Neuronal stem cell (in vitro differentiated cells): ENCODE measurements around the gene RNASEL.

Experiments used
- DNase-seq: peaks from one replicate; pipeline ENCODE4 v3.0.0-alpha.2; 2013; ENCODE audit warnings: low spot score
- H2AFZ ChIP-seq: one replicate; pipeline ENCODE4 v1.6.1; 2013; ENCODE audit warnings: mild to moderate bottlenecking, low read length, inconsistent platforms
- H2AK5ac ChIP-seq: 2 replicates; pipeline ENCODE4 v1.6.1; 2013; ENCODE audit warnings: low read depth, mild to moderate bottlenecking, inconsistent platforms, low read length, moderate library complexity, mixed read lengths
- H2BK120ac ChIP-seq: 2 replicates; pipeline ENCODE4 v1.6.1; 2013; ENCODE audit warnings: low read depth, mild to moderate bottlenecking, inconsistent platforms, low read length, moderate library complexity, mixed read lengths
- H2BK12ac ChIP-seq: one replicate; pipeline ENCODE4 v1.6.1; 2013; ENCODE audit warnings: low read length, inconsistent platforms
- H2BK15ac ChIP-seq: 2 replicates; pipeline ENCODE4 v1.6.1; 2013; ENCODE audit warnings: mild to moderate bottlenecking, low read length, inconsistent platforms, mixed read lengths
- H2BK5ac ChIP-seq: one replicate; pipeline ENCODE4 v1.6.1; 2013; ENCODE audit warnings: inconsistent platforms, mild to moderate bottlenecking, low read length, moderate library complexity
- H3K14ac ChIP-seq: one replicate; pipeline ENCODE4 v1.6.1; 2013; ENCODE audit warnings: low read length, inconsistent platforms
- H3K18ac ChIP-seq: 2 replicates; pipeline ENCODE4 v1.6.1; 2013; ENCODE audit warnings: low read length, inconsistent platforms
- H3K23ac ChIP-seq: 2 replicates; pipeline ENCODE4 v1.6.1; 2013; ENCODE audit warnings: low read depth, mild to moderate bottlenecking, mixed read lengths, low read length, inconsistent platforms; ENCODE audit not compliant: poor library complexity
- H3K27ac ChIP-seq: replicated peaks from 3 replicates; pipeline ENCODE4 v1.5.1; 2013; ENCODE audit warnings: low read length, inconsistent platforms
- H3K27me3 ChIP-seq, 3 experiments: 2 replicates each; pipeline ENCODE4 v1.6.1; 2013; ENCODE audit warnings: low read length in 3 of 3, mild to moderate bottlenecking in 2 of 3, inconsistent platforms in 1 of 3, low read depth in 1 of 3, mixed read lengths in 1 of 3, moderate library complexity in 1 of 3; ENCODE audit not compliant: control insufficient read depth in 3 of 3, insufficient read depth in 3 of 3
- H3K36me3 ChIP-seq, 2 donors: replicated peaks in 1 of 2; 2 replicates each; pipeline ENCODE4 v1.6.1; 2013; ENCODE audit warnings: low read length in 2 of 2; ENCODE audit not compliant: control insufficient read depth in 2 of 2, insufficient read depth in 2 of 2
- H3K4ac ChIP-seq: 2 replicates; pipeline ENCODE4 v1.6.1; 2013; ENCODE audit warnings: inconsistent platforms, mild to moderate bottlenecking, low read length, moderate library complexity
- H3K4me1 ChIP-seq, 2 donors: 1 replicate in 1 of 2; 2 replicates in 1 of 2; pipeline ENCODE4 v1.6.1; 2013; ENCODE audit warnings: low read length in 2 of 2, low read depth in 1 of 2; ENCODE audit not compliant: control insufficient read depth in 2 of 2, insufficient read depth in 1 of 2
- H3K4me2 ChIP-seq: one replicate; pipeline ENCODE4 v1.6.1; 2013; ENCODE audit warnings: mild to moderate bottlenecking, low read length, inconsistent platforms; ENCODE audit not compliant: insufficient read depth, poor library complexity, severe bottlenecking
- H3K4me3 ChIP-seq, 2 donors: 2 replicates each; pipeline ENCODE4 v1.5.1; 2013; ENCODE audit warnings: low read length in 2 of 2, mild to moderate bottlenecking in 2 of 2, inconsistent platforms in 1 of 2, moderate library complexity in 1 of 2
- H3K79me1 ChIP-seq: one replicate; pipeline ENCODE4 v1.6.1; 2013; ENCODE audit warnings: low read depth, mild to moderate bottlenecking, inconsistent platforms, low read length, moderate library complexity
- H3K9ac ChIP-seq: one replicate; pipeline ENCODE4 v1.6.1; 2013; ENCODE audit warnings: mild to moderate bottlenecking, low read depth, low read length, inconsistent platforms; ENCODE audit not compliant: poor library complexity
- H3K9me3 ChIP-seq, 2 donors: replicated peaks in 1 of 2; 2 replicates each; pipeline versions ENCODE3 to v1.6.1; 2013; ENCODE audit warnings: low read length in 2 of 2, mild to moderate bottlenecking in 2 of 2, inconsistent platforms in 1 of 2, low read depth in 1 of 2, mixed read lengths in 1 of 2, moderate library complexity in 1 of 2; ENCODE audit not compliant: control insufficient read depth in 2 of 2, insufficient read depth in 1 of 2
- H4K8ac ChIP-seq: one replicate; pipeline ENCODE4 v1.6.1; 2013; ENCODE audit warnings: low read depth, mild to moderate bottlenecking, inconsistent platforms, low read length, moderate library complexity
- H4K91ac ChIP-seq: one replicate; pipeline ENCODE4 v1.6.1; 2013; ENCODE audit warnings: low read length, low read depth, mild to moderate bottlenecking, inconsistent platforms; ENCODE audit not compliant: poor library complexity
- WGBS, 2 donors: extraction: QIAGEN DNeasy Blood & Tissue Kit; methylation state at CpG; one replicate each; pipeline ENCODE4 v1.1.7; 2013; ENCODE audit warnings: missing lambda C conversion rate in 2 of 2, mixed read lengths in 1 of 2; ENCODE audit not compliant: insufficient read length in 2 of 2, insufficient replicate concordance in 1 of 2; ENCODE audit errors: extremely low coverage in 2 of 2; 5-methylcytosine and 5-hydroxymethylcytosine counted together

Gene RNASEL

DNA sequence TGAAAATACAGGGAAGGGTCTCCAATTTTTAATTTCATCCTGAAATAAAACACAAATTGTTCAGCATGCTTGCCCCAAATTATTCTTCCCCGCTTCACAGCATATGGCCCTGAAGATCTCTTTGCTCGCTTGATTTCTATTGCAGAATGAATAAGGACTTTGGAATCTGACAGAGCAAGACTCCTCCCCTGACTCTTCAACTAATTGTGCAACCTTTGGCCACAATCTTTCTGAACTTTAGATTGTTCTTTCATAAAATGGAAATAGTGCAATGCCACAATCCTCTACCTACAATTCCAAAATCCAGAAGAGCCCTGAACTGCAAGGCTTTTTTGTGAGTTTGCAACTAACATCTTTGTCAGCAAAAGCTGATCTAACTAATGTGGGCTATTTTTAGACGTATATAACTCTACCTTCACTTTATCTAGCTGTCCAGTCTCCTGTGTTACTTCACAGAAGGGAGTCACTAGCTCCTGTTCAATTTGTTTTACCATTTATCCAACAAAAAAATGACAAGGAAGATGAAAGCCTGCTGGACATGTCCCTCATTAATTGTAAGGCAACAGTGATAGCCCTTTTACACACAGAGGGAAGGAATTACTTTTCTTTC, 13.4 kb downstream of the RNASEL start:
- DNase-seq, result no peak

DNA sequence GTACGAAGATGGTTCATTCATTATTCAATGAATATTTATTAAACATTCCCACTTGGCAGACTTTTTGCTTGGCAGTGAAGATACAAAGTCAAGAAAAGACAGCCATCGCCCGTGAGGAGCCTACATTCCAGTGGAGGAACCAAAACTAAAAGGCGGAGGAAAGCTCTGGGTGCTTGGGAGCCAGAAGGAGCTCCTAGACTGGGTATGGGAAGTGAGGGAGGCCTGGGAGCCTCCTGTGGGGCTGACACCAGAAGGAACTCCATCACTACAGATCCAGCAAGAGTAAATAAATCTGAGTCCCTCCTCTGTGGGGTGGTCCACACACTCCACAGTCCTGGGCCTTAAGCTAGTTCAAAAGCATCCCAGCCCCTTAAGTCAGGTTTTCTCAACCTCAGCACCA, 14.9 kb downstream of the RNASEL start:
- WGBS, 2 donors, result no CpG with 5 or more reads among the region's 4 CpGs
- Histone ChIP-seq H3K23ac (no peak overlapping the region), H4K8ac (no peak overlapping the region), H2BK15ac (no peak overlapping the region), H3K36me3 (no peaks in the 10 kb centered on the region), H3K14ac (no peak overlapping the region), H3K27ac (no peak overlapping the region), H3K18ac (no peak overlapping the region), H2BK12ac (no peak overlapping the region), H4K91ac (no peak overlapping the region), H3K4ac (no peak overlapping the region), H3K4me3 (no peak overlapping the region), H3K79me1 (no peaks in the 10 kb centered on the region), H3K9ac (no peak overlapping the region), H3K4me2 (no peak overlapping the region), H3K27me3 (peaks cover 0 to under 1% (median 0%) of the 10 kb centered on the region in 3 experiments), H3K4me1 (peaks cover 0 to 2% of the 10 kb centered on the region in 2 donors), H2AFZ (no peak overlapping the region), H2BK120ac (no peak overlapping the region), H2BK5ac (no peak overlapping the region), H2AK5ac (no peak overlapping the region), H3K9me3 (no peaks in the 10 kb centered on the region)
- no peak for DNase-seq

More for the DNA sequence above, 13.4 kb downstream of the RNASEL start:
- Histone ChIP-seq H3K4me2 (no peak overlapping the region), H4K91ac (no peak overlapping the region), H3K4ac (no peak overlapping the region), H3K18ac (no peak overlapping the region), H3K4me3 (no peak overlapping the region), H2BK120ac (no peak overlapping the region), H4K8ac (no peak overlapping the region), H2BK5ac (no peak overlapping the region), H2BK12ac (no peak overlapping the region), H3K9me3 (no peaks in the 10 kb centered on the region), H2BK15ac (no peak overlapping the region), H3K27me3 (no peaks in the 10 kb centered on the region), H3K14ac (no peak overlapping the region), H3K9ac (no peak overlapping the region), H2AK5ac (no peak overlapping the region), H3K23ac (no peak overlapping the region), H3K79me1 (no peaks in the 10 kb centered on the region), H3K27ac (no peak overlapping the region), H3K4me1 (peaks cover 0 to 2% of the 10 kb centered on the region in 2 donors), H2AFZ (no peak overlapping the region), H3K36me3 (no peaks in the 10 kb centered on the region)
- no CpG with 5 or more reads among the region's 3 CpGs for WGBS, 2 donors

DNA sequence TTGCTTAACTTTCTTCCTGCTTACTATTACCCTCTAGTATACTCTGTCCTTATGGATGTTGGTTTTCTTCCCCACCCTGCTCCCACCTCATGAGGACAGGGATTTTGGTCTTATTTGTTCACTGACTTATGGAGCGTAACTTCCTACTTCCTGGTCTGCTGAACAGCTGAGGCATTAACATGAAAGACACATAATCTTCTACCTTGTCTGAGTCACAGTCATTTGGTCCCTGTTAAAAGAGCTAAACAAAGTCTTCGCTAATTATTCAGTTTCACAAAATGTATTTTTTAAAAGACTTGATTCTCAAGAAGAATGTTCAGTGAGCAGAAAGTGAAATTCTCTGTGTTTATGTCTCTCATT, 18.5 kb downstream of the RNASEL start:
- WGBS, 2 donors, result no CpG with 5 or more reads among the region's 2 CpGs
- Histone ChIP-seq H4K91ac (no peak overlapping the region), H3K4me1 (peaks cover 0 to under 1% of the 10 kb centered on the region in 2 donors), H3K9ac (no peak overlapping the region), H2BK12ac (no peak overlapping the region), H3K27ac (no peak overlapping the region), H3K4me3 (no peak overlapping the region), H4K8ac (no peak overlapping the region), H3K36me3 (no peaks in the 10 kb centered on the region), H2BK5ac (no peak overlapping the region), H3K4me2 (no peak overlapping the region), H2AFZ (no peak overlapping the region), H2AK5ac (no peak overlapping the region), H3K14ac (no peak overlapping the region), H3K79me1 (no peaks in the 10 kb centered on the region), H3K27me3 (peaks cover 0 to 6% (median 0%) of the 10 kb centered on the region in 3 experiments), H2BK120ac (no peak overlapping the region), H3K23ac (no peak overlapping the region), H3K18ac (no peak overlapping the region), H2BK15ac (no peak overlapping the region), H3K9me3 (no peaks in the 10 kb centered on the region), H3K4ac (no peak overlapping the region)
- no peak for DNase-seq

DNA sequence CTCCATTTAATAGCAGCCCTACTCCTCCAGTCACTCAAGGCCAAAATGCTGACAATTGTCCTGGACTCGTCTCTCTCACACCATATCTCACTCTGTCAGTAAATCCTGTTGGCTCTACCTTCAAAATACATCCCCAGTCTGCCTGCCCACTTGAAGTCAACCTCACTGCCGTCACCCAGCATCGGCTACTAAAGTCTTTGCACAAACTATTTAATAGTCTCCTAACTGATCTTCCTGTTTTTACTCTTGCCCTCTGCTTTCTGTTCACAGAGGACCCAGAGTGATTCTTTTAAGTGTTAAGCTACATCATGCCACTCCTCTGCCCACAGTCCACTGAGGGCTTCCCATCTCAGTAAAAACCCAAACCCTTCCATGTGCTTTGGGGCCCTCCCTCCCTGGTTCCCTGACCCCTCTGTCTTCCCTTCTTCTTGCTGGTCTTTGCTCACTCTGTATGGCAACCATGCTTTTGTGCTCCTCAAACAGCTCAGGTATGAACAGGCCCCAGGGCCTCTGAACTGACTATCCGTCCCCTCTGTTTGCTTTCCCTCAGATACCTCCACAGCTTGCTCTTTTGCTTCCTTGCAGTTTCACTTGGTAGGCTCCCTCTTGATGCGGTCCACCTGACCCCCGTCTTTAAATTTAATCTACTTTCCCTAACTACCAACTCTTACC, 19.0 kb downstream of the RNASEL start:
- Histone ChIP-seq H2BK5ac (no peak overlapping the region), H4K91ac (no peak overlapping the region), H3K23ac (no peak overlapping the region), H3K4me2 (no peak overlapping the region), H3K27me3 (peaks cover 0 to 6% (median 0%) of the 10 kb centered on the region in 3 experiments), H3K36me3 (no peaks in the 10 kb centered on the region), H2AK5ac (no peak overlapping the region), H3K14ac (no peak overlapping the region), H2BK15ac (no peak overlapping the region), H2BK12ac (no peak overlapping the region), H3K18ac (no peak overlapping the region), H3K9ac (no peak overlapping the region), H3K4ac (no peak overlapping the region), H2BK120ac (no peak overlapping the region), H3K9me3 (no peaks in the 10 kb centered on the region), H4K8ac (no peak overlapping the region), H2AFZ (no peak overlapping the region), H3K27ac (no peak overlapping the region), H3K4me3 (no peak overlapping the region), H3K79me1 (no peaks in the 10 kb centered on the region), H3K4me1 (no peaks in the 10 kb centered on the region)
- 100% methylated on average over 1 of the region's 6 CpGs; no CpG with 5 or more reads in 1 of the 2 donors for WGBS, 2 donors
- no peak for DNase-seq
